NCI-H187 (cell line): ENCODE measurements around the gene IFITM10.

ENCODE experiments used
- DNase-seq, 2 experiments: peaks; one replicate each; lab custom pipeline; 2025; lab: John Stamatoyannopoulos, UW

The IFITM10 gene

DNA sequence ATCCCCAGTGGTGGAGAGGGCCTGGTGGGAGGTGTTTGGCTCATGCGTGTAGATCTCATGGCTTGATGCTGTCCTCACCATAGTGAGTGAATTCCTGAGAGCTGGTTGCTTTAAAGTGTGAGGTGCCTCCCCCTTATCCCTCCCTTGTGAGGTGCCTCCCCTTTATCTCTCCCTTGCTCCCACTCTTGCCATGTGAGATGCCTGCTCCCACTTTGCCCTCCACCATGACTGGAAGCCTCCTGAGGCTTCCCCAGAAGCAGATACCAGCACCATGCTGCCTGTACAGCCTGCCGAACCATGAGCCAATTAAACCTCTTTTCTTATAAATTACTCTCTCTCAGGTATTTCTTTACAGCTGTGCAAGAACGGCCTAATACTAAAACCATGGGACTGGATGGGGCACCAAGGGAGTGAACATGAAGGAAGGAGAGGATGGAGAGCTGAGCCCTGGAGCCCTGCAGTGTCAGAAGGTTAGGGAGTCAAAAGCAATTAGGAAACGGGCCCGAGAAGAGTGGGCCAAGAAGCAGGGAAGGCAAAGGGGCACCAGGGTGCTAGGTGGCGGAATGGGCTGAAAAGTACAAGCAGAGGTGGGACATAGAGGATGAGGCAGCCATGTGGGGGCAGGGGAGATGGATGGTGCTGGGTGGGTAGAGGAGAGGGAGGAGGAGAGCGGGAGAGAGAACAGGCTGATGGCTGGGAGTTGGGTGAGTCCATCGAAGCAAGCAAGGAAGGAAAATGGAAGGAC is 9.4 kb downstream of the IFITM10 start:
- DNase-seq: no peak

GRCh38 chr11:1739576-1739975 is 10.8 kb downstream of the IFITM10 start:
- DNase-seq: no peak

GRCh38 chr11:1738380-1738779 is 12.0 kb downstream of the IFITM10 start:
- no peak for DNase-seq

GRCh38 chr11:1737080-1737757 is 13.2 kb downstream of the IFITM10 start:
- DNase-seq: no peak

DNA sequence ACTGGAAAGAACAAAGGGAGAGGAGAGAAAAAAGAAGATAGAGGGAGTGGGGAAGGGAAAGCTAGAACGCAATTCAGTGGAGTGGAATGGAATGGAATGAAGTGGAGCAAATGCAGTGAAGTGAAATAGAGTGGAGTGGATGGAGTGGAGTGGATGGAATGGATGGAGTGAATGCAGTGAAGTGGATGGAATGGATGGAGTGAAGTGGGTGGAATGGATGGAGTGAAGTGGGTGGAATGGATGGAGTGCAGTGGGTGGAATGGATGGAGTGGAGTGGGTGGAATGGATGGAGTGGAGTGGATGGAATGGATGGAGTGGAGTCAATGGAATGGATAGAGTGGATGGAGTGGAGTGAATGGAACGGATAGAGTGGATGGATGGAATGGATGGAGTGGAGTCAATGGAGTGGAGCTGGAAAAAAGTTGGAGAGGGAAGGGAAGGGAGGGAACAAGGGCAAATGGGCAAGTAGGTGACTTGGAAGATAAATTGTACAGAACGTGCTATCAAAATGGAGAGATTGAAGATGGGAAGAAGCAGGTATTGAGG is 13.9 kb downstream of the IFITM10 start:
- DNase-seq: no peak

GRCh38 chr11:1735271-1735670 is 15.1 kb downstream of the IFITM10 start:
- DNase-seq: no peak

DNA sequence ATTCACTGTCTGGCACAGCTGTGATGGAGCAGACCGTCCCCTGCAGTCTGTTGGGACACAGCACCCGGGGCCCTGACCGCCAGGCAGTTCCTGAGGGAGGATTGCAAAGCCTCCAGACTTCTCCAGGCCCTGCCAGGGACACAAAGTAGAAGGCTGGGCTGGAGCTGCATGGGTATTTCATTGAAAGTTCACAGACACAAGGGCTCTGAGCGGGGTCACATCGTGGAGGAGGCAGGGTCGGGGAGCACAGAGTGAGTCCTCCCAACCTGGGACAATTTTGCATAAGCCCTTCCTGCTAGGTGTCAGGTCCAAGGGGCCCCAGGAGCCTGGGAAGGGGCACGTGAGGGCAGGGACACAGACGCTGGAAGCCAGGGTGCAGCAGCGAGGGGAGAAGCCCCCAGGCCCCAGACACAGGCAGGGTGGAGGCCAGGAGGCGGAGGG is 15.7 kb downstream of the IFITM10 start:
- DNase-seq: no peak

DNA sequence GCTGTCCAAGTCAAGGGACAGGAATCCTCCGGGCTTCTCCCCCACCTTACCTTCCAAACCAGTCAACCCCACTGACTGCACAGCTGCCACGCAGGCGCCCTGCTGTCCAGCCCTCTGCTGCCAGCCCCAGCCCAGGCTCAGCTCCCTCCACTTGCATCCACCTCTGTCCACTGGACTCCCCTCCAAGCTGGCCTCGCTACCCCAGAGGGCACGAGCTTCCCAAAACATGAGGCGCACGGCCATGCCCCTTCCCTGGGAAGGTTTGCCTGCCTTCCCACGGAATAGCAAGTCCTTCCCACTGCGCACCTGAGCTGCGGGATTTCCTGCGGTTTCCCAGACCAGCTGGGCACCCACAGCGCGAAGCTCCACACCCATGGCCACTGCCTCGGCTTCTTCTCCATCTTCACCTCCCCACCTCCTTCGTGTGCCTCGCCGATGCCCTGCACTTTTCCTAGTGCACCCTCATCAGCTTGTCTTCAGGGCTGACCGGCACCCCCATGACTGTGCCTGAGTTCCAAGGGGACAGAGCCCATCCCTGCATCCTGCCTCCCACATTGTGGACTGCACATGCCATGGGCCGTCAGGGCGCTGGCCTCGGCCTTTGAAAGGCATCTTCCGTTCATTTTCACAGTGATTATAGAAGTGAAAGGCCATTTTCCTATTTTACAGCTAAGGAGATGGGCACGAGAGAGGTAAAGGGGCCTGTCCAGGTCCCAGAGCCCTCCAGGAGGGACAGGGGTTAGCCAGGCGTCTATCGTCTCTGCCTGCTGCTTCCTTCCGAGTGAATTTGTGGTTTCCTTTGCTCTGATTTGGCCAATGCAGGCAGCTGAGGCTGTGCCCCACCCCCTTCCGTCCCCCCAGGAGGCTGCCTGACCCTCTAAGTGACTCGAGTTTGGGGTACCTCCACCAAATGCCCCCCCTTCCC is 16.4 kb downstream of the IFITM10 start:
- no peak for DNase-seq

- no peak for DNase-seq
Measured at GRCh38 chr11:1733009-1733715, 17.2 kb downstream of the IFITM10 start.

DNA sequence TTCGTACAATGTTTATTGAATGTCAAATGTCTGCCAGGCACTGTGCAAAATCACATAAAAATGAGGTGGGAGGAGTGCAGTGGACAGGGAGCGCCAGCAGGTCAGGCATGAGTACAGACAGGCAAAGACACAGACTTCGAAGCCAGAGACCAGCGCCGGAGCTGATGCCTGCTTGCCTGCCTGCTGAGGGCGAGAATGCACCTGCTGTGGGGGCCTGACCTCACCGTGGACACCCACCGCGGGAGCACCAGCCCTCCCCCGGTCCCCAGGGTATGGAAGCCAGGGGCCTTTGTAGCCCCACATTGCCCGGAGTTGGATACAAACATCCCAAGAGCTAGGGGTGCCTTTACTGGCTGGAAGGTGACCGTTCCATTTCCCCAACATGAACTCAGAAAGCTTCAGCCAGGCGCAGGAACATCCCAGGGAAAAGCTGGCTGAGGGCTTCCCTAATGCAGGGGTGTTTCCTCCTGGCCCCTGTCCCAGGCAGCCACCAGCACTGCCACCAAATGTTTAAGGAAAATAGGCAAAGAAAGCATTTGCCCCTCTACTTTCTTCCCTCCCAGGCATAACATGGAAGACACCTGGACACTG is 17.9 kb downstream of the IFITM10 start:
- DNase-seq: no peak

GRCh38 chr11:1731451-1732059 is 18.8 kb downstream of the IFITM10 start:
- DNase-seq: no peak

DNA sequence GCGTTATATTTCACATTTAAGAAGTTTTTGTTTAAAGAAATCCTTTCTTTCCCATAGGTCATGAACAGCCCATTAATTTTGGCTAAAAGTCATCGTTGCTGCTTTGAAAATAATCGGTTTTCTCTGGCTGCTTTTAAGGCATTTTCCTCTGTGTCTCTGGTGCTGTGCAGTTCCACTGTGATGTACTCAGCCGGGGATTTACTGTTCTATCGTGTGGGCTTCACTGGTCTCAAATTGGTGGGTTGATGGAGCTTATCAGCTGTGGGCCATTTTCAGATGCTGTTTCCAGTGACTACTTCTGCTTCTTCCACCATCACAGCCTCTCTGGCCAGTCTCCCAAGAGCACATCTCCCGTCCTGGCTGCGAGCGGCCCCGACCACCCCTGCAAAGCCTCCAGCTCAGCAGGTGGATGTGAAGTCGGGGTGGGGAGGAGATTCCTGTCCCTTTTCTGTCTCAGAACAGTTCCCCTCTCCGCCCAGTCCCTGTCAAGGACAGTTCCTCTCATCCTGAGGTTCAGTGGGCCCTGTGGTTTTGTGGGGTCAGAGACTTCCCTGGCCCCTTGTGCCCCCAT is 20.3 kb downstream of the IFITM10 start:
- DNase-seq: no peak

DNA sequence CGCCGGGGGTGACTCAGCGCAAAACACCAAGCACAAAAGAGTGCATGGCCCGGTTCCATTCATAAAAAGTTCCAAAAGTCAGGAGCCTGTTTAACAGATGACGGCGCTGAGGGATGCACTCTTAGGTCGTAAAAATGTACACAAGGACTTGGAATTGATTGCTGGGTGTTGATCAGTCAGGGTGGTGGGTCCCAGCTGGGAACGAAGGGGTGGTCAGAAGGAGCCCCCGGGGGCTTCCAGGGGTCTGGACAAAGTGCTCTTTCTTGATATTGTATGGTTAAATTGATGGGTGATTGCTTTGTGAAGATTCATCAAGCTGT is 20.7 kb downstream of the IFITM10 start:
- DNase-seq: no peak

- DNase-seq: no peak
Measured at GRCh38 chr11:1728931-1729691, 21.3 kb downstream of the IFITM10 start.

- no peak for DNase-seq
Measured at GRCh38 chr11:1728301-1728700, 22.1 kb downstream of the IFITM10 start.

DNA sequence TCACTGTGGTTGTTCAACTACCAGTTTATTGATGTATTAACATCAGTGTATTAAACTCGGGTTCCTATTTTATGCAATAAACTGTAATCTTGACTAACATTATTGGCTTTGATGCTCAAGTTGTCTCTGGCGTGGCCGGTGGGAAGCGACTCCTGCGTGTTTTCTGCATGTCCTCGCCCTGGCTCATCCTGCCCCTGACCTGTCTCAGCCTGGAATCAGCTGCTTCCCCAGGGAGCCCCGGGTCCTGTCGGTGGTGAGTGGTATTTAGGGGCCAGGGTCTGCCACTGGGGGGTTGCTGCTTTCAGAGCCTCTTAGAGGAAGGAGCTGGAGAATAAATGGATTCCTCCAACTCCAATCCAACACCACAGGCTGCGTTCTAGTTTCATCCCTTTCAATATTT is 22.5 kb downstream of the IFITM10 start:
- no peak for DNase-seq

GRCh38 chr11:1727096-1727690 is 23.2 kb downstream of the IFITM10 start:
- DNase-seq: no peak

DNA sequence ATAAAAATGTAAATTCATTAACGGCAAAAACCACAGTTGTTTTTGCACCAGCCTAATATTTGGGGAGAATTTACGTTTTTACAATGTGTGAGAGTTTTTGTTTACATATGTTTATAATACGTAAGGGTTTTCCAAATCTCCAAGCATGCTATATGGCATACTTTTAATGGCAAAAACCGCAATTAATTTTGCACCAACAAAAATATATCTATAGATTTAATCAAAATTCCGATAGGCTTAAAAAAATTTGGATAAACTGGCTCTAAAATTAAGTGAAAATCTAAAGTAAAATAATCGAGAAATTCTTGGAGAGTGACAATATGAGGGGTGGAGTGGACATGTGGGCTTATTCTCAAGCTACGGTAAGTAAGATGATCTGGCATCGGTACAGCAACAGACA is 30.6 kb downstream of the IFITM10 start:
- DNase-seq: no peak

DNA sequence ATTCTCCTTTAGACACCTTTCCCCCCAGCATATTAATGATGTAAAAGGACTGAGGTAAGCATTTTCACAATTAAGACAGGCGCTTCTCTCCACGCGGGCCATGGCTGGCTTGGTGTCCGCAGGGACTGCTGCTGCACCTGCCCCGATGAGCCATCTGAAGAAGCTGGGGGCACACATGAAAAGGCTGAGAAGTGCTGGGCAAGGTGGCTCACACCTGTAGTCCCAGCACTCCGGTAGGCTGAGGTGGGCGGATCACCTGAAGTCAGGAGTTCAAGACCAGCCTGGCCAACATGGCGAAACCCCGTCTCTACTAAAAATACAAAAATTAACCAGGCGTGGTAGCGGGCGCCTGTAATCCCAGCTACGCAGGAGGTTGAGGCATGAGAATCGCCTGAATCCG is 32.1 kb downstream of the IFITM10 start:
- DNase-seq: no peak
